HG03097 (cell line): ENCODE data around the gene PLEKHH1.
A peak's percentile ranks its signal among the peaks of the same experiment; 100 is the strongest.

ENCODE experiments used
- ATAC-seq: cut with Tn5 transposase; IDR thresholded peaks from one replicate; pipeline ENCODE4 v1.9.1; 2021; ENCODE audit not compliant: unreplicated experiment, low FRiP score

The PLEKHH1 gene

DNA sequence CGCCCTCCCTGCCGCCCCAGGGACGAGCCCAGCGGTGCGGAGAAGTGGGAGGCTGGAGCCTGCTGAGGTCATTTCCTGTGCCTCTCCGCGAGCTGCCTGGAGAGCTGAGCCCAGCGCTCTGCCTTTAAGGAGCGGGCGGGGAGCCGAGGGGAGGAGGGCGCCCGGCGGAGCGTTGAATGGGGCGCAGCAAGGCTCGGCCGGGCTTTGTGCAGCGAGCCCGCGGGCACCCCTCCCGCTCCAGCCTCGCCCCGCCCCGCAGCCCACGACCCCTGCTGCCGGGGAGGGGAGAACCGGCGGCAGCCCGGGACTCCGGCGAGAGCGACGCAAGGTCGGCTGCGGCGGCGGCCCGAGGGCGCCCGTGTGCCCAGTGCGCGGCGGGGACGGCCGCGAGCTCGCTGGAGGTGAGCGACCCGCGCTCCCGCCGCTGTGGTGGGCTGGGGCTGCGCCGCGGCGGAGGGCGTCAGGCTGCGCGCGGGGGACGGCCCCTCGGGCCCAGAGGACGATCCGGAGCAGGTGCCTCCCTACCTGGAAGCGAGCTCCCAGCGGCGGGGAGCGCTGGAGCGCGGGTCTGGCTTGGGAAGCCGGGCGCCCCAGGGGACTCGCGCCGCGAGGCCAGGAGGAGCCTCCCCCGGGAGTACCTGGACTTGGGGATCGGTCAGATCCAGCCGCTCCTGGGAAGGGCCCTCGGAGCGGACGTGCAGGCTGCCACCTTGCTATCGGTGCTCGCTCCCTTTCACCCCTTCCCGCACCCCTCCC lies at the start of gene PLEKHH1:
Gene PLEKHH1, plus strand, starts transcription at position 293 of the 756 bp plus-strand sequence. CDS start 8,578 bp downstream, outside the sequence.
- ATAC-seq: no peak

DNA sequence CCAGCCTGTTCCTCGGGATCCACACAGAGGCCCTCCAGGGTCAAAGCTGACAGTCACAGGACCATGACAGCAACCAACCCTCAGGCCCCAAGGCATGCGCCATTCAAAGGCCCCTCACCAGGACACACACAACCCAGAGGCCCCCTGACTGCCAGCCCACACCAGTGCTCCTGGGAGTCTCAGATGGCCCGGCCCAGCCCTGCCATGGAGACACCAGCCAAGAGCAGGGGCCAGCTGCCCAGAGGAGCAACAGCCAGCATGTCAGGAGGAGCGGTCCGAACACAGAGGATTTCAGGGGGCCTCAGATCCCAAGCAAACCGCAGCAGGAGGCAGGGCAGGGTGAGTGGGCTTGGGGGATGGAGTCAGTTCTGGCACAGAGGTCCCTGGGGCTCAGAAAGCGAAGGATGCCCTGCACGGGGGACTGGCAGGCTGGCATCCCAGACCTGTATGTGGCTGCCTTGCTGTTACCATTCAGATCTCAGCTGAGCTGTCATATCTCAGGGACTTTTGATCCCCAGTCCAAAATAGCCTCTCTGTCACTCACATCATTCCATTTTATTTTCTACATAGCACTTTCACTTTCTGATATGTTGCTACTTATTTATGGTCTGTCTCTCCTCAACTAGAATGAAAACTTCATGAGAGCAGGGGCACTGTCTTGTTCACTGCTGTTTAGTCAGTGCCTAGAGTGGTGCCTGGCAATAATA lies 49.4 kb upstream of the PLEKHH1 start:
- no peak for ATAC-seq

GRCh38 chr14:67485501-67486095 lies 47.5 kb upstream of the PLEKHH1 start:
- no peak for ATAC-seq

- ATAC-seq: no peak
Measured at GRCh38 chr14:67486890-67487289, 46.2 kb upstream of the PLEKHH1 start.

- ATAC-seq: no peak
Measured at GRCh38 chr14:67487332-67487731, 45.8 kb upstream of the PLEKHH1 start.

DNA sequence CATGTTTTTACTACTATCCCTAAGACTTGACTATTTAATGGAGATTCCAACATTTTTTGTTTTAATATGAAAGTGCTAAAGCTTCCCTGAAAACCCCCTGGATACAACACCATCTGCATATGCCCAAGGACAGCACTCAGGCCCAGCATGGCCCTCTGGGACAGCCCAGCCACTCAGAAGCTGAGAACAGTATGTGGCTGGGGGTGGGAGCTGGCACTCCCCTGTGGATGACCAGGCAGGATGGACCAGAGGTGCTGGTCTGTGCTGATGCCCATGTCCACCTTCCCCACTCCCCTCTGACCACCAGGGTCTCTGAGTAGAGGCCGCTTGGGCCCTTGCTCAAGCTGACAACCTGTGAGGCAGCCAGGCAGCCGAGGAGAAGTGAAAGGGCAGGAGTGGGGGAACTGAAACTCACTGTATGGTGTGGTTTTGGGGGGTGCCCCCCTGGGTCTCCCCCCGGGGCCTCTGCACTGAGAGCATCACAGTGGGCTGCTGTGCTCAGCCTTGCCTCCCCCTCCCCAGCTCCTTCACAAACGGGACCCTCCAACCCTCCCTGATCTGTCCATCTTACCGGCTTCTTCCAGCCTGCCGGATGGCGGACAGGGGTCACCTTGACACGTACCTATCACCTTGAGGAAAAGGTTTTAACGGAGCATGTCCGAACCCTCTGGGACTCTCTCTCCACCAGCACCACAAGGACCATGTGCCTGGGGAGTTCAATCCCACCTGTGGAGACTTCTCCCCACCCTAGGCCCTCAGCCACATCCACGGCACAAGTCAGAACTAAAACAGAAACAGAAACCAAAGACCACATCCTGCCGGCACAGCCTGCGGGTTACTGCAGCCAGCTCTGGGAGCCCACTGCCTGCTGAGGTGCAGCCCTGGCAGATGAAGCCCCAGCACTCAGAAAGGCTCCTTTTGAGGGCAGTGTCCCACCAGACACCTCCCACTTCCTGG lies 44.9 kb upstream of the PLEKHH1 start, which contains the start of gene TMEM229B:
Gene TMEM229B, minus strand, starts transcription at position 785 of the 957 bp plus-strand sequence. CDS start 14,798 bp downstream, outside the sequence.
- ATAC-seq: peak; percentile 86

GRCh38 chr14:67490196-67490595 lies 42.9 kb upstream of the PLEKHH1 start:
- ATAC-seq: no peak

- ATAC-seq: no peak
Measured at GRCh38 chr14:67491285-67491684, 41.8 kb upstream of the PLEKHH1 start.

DNA sequence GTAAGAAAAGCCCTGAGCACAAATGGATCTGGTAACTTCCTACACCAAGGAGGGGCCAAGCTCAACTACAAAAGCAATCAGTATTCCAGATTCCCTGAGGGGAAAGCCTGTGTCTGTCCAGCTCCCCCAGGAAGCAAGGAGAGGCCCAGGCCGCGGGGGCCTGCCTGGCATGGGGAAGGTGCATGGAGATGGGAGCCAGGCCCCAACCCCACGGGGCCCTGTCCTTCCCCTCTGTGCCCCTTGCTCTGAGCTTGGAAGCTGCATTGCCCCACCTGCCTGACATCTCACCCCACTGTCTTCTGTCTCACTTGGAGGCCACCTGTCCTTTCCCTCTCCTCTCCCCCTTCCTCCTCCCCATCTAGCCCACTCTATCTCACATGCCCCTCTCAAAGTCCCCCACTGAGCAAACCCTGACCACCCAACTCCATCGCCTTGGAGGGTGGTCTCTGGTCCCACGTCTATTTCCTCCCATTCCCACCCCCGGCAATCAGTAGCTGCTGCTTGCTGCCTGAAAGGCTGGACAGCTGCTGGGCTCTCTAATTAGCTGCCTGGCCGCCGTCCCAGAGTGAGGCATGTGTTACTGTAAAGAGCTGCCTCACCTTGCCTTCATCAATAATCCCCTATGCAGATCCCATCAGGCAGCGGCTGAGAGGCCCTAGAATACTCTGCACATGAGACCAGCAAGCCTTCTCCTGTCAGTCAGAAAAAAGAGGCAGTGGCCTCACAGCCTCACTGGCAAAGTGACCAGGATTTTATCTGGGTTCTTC lies 41.2 kb upstream of the PLEKHH1 start:
- no peak for ATAC-seq

DNA sequence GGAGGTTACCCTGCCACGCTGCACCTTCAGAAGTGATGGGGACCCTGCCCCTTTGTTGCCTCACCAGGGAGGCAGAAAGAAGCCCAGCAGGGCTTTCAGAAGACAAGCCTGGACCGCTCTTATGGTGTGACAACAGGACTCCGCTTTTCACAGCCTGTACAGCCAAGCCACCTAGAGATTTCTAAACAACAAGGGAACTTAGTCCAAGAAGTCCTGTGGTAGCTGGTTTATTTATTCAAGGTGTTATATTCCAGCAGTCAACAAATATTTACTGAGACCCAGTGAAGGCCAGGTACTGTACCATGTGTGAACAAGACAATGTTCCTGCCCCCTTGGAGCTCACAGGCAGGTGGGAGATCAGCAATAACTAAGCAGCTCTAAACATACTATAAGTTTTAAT lies 40.6 kb upstream of the PLEKHH1 start:
- no peak for ATAC-seq

DNA sequence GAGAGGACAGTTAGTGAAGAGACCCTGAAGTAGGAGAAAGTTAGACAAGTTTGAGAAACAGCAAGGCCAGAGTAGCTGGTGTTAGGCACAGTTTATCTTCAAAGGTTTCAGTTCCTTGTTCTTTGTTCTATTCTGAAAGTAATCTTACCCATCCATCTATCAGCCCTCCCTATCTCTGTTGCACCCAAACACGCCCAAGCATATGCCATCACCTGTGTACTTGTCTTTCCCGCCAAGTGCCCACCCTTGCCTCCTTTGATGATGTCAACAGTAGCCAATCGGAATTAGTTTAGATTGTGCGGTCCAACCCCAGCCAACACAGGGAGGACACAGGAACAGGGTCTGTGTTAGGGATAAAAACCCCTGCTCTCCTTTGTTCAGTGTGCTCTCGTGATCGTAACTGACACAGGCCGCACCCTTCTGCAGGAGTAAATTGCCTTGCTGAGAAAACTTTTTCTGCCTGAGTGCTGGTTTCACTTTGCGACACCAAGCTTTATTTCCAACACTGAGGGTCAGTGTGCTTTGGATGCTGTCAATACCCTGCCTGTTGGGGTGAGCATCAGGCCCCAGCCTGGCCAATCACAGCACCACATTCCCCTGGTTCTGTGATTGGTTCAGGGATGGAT lies 39.9 kb upstream of the PLEKHH1 start:
- no peak for ATAC-seq

DNA sequence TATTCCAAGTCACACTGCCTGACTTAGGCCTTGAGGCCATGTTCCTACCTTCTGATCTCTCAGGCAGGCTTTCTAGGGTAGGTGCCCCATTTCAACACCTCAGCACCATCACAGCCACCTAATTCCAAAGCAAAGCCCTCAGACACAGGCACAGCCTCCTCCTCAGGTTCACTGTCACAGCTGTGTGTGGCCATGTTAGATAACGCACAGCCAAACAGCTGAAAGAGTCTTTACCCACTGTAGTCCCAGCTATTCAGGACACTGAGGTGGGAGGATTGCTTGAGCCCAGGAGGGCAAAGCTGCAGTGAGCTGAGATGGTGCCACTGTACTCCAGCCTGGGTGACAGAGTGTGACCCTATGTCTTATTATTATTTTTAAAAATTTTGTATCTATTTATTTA lies 37.3 kb upstream of the PLEKHH1 start:
- no peak for ATAC-seq

DNA sequence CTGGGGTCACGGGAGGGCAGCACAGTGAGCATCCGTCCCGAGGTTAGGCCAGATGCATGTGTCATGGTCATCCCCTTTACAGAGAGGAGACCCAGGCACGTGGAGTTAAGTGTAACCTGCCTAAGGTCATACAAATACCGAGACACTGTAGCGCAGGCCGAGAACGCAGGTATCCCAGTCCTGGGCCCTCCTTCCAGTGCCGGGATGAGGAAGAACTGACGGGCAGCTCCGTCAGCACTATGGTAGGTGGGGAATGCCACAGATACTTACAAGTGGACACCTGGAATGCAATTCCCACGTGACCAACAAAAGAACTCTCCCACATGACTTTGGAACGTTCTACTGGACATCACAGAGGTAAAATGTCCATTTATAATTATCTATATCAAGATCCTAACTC lies 35.9 kb upstream of the PLEKHH1 start:
- no peak for ATAC-seq

- ATAC-seq: no peak
Measured at GRCh38 chr14:67497716-67498115, 35.4 kb upstream of the PLEKHH1 start.

DNA sequence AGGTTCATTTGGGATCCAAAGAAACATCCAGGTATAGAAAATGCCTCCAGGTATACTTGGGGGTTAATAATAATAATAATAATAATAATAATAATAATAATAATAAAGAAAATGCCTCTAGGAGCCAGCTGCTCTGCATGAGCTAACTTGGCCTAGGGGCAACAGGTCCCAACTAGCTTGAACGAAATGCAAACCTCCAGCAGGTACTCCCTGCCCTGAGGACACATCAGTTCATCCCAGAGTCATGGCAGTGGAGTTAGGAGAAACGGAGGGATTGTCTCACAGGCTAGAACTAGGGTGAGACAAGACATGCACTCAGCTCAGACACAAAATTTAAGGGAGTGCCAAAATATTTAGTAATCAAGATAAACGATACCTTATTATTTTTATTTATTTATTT lies 32.1 kb upstream of the PLEKHH1 start:
- ATAC-seq: no peak

- ATAC-seq: no peak
Measured at GRCh38 chr14:67501670-67502069, 31.4 kb upstream of the PLEKHH1 start.

DNA sequence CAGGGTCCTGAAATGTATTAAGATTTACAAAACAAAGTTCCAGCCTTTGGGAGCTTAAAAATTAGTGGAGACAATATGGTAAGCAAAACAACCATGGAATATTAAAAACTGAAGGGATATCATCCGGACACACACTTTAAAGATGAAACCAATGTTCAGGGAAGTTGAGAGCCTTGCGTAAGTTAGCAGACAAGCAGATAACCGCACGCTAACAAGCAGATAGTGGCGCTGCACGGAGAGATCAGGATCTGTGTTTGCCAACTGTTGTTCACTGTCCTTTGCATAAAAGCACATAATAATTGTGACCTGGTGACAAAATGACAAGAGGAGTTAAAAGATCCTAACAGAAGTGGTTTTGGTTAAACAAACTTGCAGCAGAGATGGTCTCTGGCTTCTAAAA lies 30.2 kb upstream of the PLEKHH1 start:
- ATAC-seq: no peak

DNA sequence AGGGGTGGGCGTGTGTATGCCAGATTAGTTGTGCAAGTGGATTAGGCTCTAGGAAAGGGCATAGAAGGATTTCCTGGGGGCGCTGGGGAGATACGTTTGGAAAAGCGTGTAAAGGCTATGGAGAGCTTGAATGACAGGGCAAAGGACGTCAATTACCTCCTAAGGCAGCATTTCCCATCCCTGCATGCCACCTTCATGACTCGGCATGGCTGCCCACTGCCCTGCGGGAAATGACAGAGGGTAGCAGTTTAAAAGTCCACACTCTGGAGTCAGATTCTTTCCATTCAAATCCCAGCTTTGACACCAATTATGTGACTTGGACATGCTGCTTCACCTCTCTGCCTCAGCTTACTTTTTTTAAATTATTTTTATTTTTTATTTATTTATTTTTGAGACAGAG lies 29.8 kb upstream of the PLEKHH1 start:
- no peak for ATAC-seq

GRCh38 chr14:67505254-67505653 lies 27.8 kb upstream of the PLEKHH1 start:
- ATAC-seq: no peak
